WERI-Rb-1 (cell line): ENCODE results near the gene ST6GALNAC4.

Experiments used
- DNase-seq: peaks from one replicate; pipeline ENCODE4 v3.0.0-alpha.2; 2020
- H3K27ac ChIP-seq: fragments of 250-450 bp; sonication (Bioruptor Pico); 2 replicates; pipeline ENCODE4 v1.5.1; 2020; ENCODE audit warnings: mild to moderate bottlenecking, moderate library complexity
- H3K27me3 ChIP-seq: fragments of 250-450 bp; sonication (Bioruptor Pico); 2 replicates; pipeline ENCODE4 v1.5.1; 2021; ENCODE audit warnings: mild to moderate bottlenecking, low read depth, moderate library complexity; ENCODE audit not compliant: insufficient read depth, severe bottlenecking
- H3K36me3 ChIP-seq: fragments of 250-450 bp; sonication (Bioruptor Pico); 2 replicates; pipeline ENCODE4 v1.5.1; 2020; ENCODE audit warnings: mild to moderate bottlenecking, moderate library complexity
- H3K4me3 ChIP-seq: 2 replicates; pipeline ENCODE4 v1.5.1; 2011; ENCODE audit warnings: low read depth, mild to moderate bottlenecking, control low read depth, low read length
- H3K9me3 ChIP-seq: fragments of 250-450 bp; sonication (Bioruptor Pico); 2 replicates; pipeline ENCODE4 v1.5.1; 2021; ENCODE audit warnings: mild to moderate bottlenecking, moderate library complexity; ENCODE audit not compliant: severe bottlenecking
- TF ChIP-seq, protein P1 (sequence below): IDR thresholded peaks from 2 replicates; pipeline ENCODE4 v1.5.1; 2011; ENCODE audit warnings: low read depth, mild to moderate bottlenecking, control low read depth, inconsistent platforms, low read length

The ST6GALNAC4 gene

DNA sequence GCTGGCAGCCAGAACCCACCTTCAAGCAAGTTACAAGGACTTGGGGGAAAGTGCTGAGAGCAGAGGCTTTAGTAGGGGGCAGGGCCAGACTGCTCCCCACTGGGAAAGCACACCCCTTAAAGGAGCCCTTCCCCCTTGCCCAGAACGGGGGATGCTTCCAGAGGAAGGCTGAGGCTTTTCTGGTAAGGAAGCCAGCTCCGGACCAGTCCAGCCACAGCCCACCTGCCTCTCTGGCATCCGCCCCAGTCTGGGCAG, 25.0 kb upstream of the ST6GALNAC4 start:
- Histone ChIP-seq H3K4me3 (no peak overlapping the region), H3K9me3 (no peaks in the 10 kb centered on the region), H3K27ac (peak overlapping the region; percentile 8; the same call in 1 of the 2 replicates), H3K27me3 (no peaks in the 10 kb centered on the region), H3K36me3 (peaks cover 54% of the 10 kb centered on the region)
- DNase-seq: no peak
- TF ChIP-seq, protein P1, sequence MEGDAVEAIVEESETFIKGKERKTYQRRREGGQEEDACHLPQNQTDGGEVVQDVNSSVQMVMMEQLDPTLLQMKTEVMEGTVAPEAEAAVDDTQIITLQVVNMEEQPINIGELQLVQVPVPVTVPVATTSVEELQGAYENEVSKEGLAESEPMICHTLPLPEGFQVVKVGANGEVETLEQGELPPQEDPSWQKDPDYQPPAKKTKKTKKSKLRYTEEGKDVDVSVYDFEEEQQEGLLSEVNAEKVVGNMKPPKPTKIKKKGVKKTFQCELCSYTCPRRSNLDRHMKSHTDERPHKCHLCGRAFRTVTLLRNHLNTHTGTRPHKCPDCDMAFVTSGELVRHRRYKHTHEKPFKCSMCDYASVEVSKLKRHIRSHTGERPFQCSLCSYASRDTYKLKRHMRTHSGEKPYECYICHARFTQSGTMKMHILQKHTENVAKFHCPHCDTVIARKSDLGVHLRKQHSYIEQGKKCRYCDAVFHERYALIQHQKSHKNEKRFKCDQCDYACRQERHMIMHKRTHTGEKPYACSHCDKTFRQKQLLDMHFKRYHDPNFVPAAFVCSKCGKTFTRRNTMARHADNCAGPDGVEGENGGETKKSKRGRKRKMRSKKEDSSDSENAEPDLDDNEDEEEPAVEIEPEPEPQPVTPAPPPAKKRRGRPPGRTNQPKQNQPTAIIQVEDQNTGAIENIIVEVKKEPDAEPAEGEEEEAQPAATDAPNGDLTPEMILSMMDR: no peak

DNA sequence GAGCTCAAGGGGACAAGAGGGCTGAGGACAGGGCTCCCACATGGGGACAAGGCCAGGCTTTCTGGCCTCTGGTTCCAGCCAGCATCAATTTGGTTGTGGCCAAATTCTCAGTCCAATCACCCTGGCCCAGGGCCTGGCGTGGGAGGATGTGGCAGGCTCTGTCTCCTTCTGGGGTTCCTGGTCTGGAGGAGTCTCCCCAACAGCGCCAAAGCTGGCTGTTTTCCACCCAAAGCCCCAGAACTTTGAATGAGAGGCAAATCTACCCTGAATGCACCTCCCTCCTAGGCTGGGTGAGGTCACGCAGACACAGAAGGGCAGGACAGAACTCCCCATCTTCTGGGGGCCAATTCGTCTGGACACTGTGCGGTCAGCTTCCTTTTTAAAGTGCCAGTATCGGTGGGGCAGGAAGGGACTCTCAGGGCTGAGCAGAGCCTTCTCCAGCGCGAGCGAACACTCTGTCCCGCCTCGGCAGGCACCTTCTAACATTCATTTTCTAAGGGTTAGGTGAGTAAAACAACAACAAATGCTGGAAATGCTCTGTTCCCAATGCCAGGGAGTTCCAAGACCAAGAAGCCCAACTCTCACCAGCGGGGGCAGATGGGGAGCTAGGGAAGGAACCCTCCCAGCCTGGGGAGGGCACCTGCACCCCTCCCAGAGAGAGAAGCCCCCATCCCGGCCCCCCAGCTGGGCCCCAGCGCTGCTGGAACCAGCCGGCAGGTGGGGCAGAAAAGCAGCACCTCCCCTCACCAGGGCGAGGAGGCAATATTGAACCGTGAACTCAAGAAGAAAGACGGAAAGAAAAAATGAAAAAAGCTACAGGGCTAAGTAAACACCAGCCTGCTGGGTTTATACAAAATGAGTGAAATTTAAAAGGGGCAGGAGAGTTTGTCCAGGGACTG, 24.5 kb upstream of the ST6GALNAC4 start:
- Histone ChIP-seq H3K27ac (no peak overlapping the region; the same call in 1 of the 2 replicates), H3K4me3 (no peak overlapping the region), H3K36me3 (peaks cover 54% of the 10 kb centered on the region), H3K27me3 (no peaks in the 10 kb centered on the region), H3K9me3 (no peaks in the 10 kb centered on the region)
- no peak for DNase-seq
- TF ChIP-seq, protein P1: no peak

DNA sequence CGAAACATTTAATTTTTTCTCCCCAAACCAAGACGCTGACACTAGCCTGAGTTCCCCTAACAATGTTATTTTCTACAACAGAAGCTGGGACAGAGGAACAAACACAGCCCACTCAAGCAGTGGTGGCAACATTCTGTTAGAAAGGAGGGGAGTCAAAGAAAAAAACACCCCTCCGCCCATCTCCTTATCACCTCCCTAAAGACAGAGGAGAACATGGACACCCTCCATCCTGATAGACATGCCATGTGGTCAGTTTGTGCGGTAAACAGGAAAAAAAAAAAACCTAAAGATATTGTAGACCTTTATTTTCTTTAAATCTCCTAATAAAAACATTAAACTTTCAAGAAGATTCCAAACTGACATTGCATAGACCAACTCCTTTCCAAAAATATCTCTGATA, 23.8 kb upstream of the ST6GALNAC4 start:
- H3K9me3 ChIP-seq: no peaks in the 10 kb centered on the region
- DNase-seq: no peak
- H3K27me3 ChIP-seq: no peaks in the 10 kb centered on the region
- H3K4me3 ChIP-seq: no peak overlapping the region
- TF ChIP-seq, protein P1: no peak
- no peak overlapping the region for H3K27ac ChIP-seq
- peaks cover 56% of the 10 kb centered on the region for H3K36me3 ChIP-seq

DNA sequence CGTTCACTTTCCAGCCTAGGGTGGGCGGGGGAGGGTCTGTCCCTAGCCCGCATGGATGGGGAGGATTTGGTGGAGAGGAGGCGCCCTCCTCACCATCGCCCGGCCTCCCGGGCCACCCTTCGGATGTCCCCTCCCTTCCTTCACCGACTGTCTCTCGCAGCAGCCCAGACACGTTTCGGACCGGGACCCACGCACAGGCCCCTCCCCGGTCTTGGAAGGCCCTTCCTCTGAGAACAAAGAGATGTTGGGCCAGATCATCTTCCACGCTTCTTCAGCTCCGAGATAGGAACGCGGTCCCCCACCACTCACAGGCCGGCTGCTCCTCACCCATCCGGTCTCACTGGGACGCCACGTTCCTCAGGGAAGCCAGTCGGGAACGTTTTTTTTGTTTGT, 21.5 kb upstream of the ST6GALNAC4 start:
- DNase-seq: no peak
- no peak overlapping the region for H3K4me3 ChIP-seq

DNA sequence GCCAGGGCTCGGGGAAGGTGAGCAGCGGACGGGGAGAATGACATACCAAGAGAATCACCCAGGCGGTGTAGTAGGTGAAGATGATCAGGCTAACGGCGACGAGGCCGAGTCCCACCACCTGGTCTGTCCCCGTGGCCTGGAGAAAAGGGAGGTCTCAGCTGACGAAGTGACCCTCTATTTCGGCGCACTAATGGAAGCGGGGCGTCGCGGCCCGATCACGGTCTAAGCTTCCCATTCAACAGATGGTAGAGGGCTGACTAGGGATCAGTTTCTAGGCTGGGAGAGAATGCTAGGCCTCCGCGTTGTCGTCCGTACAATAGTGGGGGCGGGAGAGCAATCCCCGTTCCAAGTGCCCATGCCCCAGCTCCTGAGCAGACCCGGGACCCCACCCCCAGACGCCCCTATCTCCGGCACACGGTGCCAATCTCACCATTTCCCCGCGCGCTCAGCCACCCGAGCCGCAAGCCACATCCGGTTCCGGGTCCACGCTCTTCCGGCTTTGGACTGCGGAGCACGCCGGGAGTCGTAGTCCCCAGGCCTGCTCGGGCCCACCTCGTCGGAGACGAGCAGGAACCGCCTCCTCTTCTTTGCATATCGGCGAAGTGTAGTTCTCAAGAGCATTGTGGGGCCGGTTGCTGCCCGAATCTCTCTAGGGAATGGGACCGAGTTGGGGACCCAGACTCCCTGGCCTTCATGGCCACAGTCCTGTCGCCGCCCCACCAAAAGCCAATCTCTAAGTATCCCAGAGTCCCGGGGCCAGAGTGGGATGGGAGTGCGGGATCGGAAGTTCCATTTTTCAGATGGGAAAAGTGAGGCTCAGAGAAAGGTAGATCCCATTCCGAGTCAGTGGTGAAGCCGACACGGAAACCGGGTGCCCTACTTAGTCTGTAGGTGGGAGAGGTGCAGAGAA, 20.8 kb upstream of the ST6GALNAC4 start, which contains the start of gene DPM2:
TSS of gene DPM2 (minus strand) at position 467 of the 910 bp plus-strand sequence. CDS start at position 433, 34 bp downstream.
- H3K9me3 ChIP-seq: no peaks in the 10 kb centered on the region
- H3K27me3 ChIP-seq: no peaks in the 10 kb centered on the region
- peaks cover 44% of the 10 kb centered on the region for H3K36me3 ChIP-seq
- peak within 1 kb of the TSS; percentile 58 for H3K4me3 ChIP-seq
- DNase-seq: peak; percentile 87
- TF ChIP-seq, protein P1: no peak
- peak within 1 kb of the TSS; percentile 67 for H3K27ac ChIP-seq

More for the DNA sequence above, 21.5 kb upstream of the ST6GALNAC4 start:
- Histone ChIP-seq H3K27ac (peak overlapping the region; percentile 67), H3K9me3 (no peaks in the 10 kb centered on the region), H3K36me3 (peaks cover 51% of the 10 kb centered on the region), H3K27me3 (no peaks in the 10 kb centered on the region)
- TF ChIP-seq, protein P1: no peak
